ENCODE measurements around the gene RRAS.

DNA sequence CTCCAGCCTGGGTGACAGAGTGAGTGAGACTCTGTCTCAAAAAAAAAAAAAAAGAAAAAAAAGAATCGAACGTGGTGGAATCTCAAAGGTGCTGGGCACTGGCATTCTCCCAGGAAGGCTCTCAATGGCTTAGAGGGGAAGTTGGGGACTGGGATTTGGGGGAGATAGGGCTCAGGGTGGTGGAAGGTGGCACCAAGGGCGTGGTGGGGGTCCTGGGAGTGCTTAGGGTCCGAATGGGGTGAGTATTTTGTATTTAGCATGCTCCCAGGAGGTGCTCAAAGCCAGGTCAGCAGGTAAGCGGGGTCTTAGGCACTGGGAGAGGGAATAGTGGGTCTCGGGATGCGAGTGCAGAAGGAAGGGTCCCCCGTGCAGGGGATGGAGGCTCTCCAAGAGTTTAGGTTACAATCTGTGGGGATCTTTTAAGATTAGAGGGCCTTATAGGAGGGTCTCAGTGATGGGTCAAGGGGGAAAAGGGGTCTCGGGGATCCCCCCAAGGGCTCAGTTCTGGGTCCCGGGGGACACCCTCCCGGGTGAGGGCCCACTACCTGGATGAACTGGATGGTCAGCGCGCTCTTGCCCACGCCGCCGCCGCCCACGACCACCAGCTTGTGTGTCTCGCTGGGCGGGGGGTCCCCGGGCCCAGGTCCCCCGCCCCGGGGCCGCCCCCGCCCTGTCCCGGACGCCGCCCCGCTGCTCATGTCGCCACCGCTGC is 386 bp downstream of the RRAS start:
- no peak for TF ChIP-seq EP300 (IDR thresholded peaks at IDR 0.05; ENCODE audit: low read depth)
- TF ChIP-seq, protein P1, sequence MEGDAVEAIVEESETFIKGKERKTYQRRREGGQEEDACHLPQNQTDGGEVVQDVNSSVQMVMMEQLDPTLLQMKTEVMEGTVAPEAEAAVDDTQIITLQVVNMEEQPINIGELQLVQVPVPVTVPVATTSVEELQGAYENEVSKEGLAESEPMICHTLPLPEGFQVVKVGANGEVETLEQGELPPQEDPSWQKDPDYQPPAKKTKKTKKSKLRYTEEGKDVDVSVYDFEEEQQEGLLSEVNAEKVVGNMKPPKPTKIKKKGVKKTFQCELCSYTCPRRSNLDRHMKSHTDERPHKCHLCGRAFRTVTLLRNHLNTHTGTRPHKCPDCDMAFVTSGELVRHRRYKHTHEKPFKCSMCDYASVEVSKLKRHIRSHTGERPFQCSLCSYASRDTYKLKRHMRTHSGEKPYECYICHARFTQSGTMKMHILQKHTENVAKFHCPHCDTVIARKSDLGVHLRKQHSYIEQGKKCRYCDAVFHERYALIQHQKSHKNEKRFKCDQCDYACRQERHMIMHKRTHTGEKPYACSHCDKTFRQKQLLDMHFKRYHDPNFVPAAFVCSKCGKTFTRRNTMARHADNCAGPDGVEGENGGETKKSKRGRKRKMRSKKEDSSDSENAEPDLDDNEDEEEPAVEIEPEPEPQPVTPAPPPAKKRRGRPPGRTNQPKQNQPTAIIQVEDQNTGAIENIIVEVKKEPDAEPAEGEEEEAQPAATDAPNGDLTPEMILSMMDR (IDR thresholded peaks at IDR 0.05) = no peak
